ENCODE measurements around the gene CLK4.

CLK4 gene

DNA sequence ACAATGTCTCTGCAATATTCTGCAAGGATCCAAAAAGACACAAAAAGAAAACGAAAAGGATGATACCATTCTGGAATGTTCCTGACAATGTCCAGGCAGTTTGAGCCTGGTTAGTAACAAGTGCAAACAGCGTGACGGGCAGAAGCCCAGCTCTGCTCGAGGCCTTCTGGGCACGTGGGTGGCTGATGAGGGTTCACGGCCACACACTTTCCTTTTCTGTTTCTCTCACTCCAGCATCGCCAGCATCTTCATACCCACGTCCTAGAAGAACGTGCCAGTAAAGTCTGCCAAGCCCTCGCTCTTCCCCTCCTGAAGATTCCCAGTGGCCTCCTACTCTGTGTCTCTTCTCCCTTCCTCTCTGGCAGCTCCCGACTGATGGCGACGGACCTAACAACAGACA lies 73.3 kb downstream of the CLK4 start:
- no peak for TF ChIP-seq EZH2 (IDR thresholded peaks at IDR 0.05; ENCODE audit: borderline replicate concordance, low read length)
- no peak for TF ChIP-seq CTCF (IDR thresholded peaks at IDR 0.05; ENCODE audit: low read length)
- Histone ChIP-seq H4K20me1 (ENCODE audit: insufficient read depth, low read length) (no peaks in the 10 kb centered on the region), H2AFZ (ENCODE audit: low read length) (no peak overlapping the region), H3K27me3 (ENCODE audit: insufficient read depth, low read length) (peaks cover 4% of the 10 kb centered on the region; the same call in 1 of the 2 replicates), H3K9ac (ENCODE audit: low read length) (no peak overlapping the region), H3K36me3 (ENCODE audit: insufficient read depth, low read length) (no peaks in the 10 kb centered on the region), H3K9me2 (ENCODE audit: low read depth, low read length) (no peaks in the 10 kb centered on the region), H3K79me2 (ENCODE audit: insufficient read depth, low read length) (no peaks in the 10 kb centered on the region), H3K4me1 (ENCODE audit: insufficient read depth, low read length, severe bottlenecking) (no peaks in the 10 kb centered on the region), H3K4me3 (ENCODE audit: low read depth, low read length, poor library complexity, severe bottlenecking) (no peak overlapping the region), H3K9me3 (ENCODE audit: low read length) (no peaks in the 10 kb centered on the region), H3K27ac (ENCODE audit: low read depth, low read length, poor library complexity, severe bottlenecking) (no peak overlapping the region), H3F3A (ENCODE audit: insufficient read depth, low read length) (no peaks in the 10 kb centered on the region), H3K4me2 (ENCODE audit: low read length) (no peak overlapping the region)
